A549 (cell line): ENCODE measurements around the gene CHRND. TPM values are rescaled to one million over a fixed set of nuclear protein-coding genes. Genes with fewer than 3 reads are reported as not detected.

ENCODE experiments used
- ATAC-seq, 2 experiments: fragments of 200-7000 bp in 1 of 2; fragments of >200 bp in 1 of 2; cut with Nextera tagmentation in 1 of 2; cut with Tn5 transposase in 1 of 2; 3 replicates each; pipeline versions ENCODE4 v1.8.0 to v1.9.1; 2018 to 2020; ENCODE audit warnings: mild to moderate bottlenecking in 1 of 2, moderate library complexity in 1 of 2
- CTCF ChIA-PET: fragments of 300-600 bp; sonication (Branson Sonifier 250); formaldehyde crosslinking; extraction: SDS; loops from one replicate; lab custom pipeline; 2021; ENCODE audit warnings: antibody characterized with exemption, inconsistent platforms; lab: Yijun Ruan, JAX
- POLR2A ChIA-PET: fragments of 350-600 bp; formaldehyde crosslinking; extraction: SDS; loops from one replicate; lab custom pipeline; 2021; ENCODE audit warnings: antibody characterized with exemption, inconsistent platforms; lab: Yijun Ruan, JAX
- DNase-seq, 2 experiments: peaks; one replicate each; pipeline versions ENCODE4 v3.0.0 to v3.0.0-alpha.2; 2011 to 2016; ENCODE audit warnings: low read depth in 1 of 2, low spot score in 1 of 2
- FAIRE-seq: peaks from 2 replicates; lab custom pipeline; 2011; peaks lifted over from hg19 to GRCh38; lab: Jason Lieb, UNC
- H3K27ac ChIP-seq, 2 experiments: fragments of >200 bp; sonication (Bioruptor Twin); formaldehyde crosslinking; 3 replicates each; pipeline ENCODE4 v1.5.1; 2016 to 2017
- H3K4me1 ChIP-seq: fragments of >200 bp; sonication (Bioruptor Twin); formaldehyde crosslinking; 3 replicates; pipeline ENCODE4 v1.6.1; 2016
- H3K4me2 ChIP-seq: fragments of >200 bp; sonication (Bioruptor Twin); formaldehyde crosslinking; 3 replicates; pipeline ENCODE4 v1.6.1; 2016
- H3K4me3 ChIP-seq: fragments of >200 bp; sonication (Bioruptor Twin); formaldehyde crosslinking; 3 replicates; pipeline ENCODE4 v1.5.1; 2016
- H3K9me3 ChIP-seq: fragments of >200 bp; sonication (Bioruptor Twin); formaldehyde crosslinking; 3 replicates; pipeline ENCODE4 v1.6.1; 2016
- BCL3 ChIP-seq: fragments of >200 bp; sonication (Bioruptor Twin); formaldehyde crosslinking; IDR thresholded peaks from 3 replicates; pipeline ENCODE4 v1.6.1; 2016
- BHLHE40 ChIP-seq: IDR thresholded peaks from 2 replicates; pipeline ENCODE4 v1.6.1; 2012; ENCODE audit warnings: low read depth, low read length, inconsistent platforms
- CEBPB ChIP-seq, 2 experiments: fragments of >200 bp in 1 of 2; sonication (Bioruptor Twin) in 1 of 2; formaldehyde crosslinking in 1 of 2; IDR thresholded peaks; 2 replicates each; pipeline ENCODE4 v1.6.1; 2012 to 2016
- EHF ChIP-seq: fragments of 250-450 bp; sonication (Bioruptor Pico); IDR thresholded peaks from 2 replicates; pipeline ENCODE4 v1.5.0; 2020; ENCODE audit warnings: mild to moderate bottlenecking
- EHMT2 ChIP-seq: fragments of 200-600 bp; sonication (generic); IDR thresholded peaks from 2 replicates; pipeline ENCODE4 v1.6.1; 2016; ENCODE audit warnings: antibody characterized with exemption, low read depth, mild to moderate bottlenecking, moderate library complexity
- FOSB ChIP-seq: fragments of 250-450 bp; sonication (Bioruptor Pico); IDR thresholded peaks from 2 replicates; pipeline ENCODE4 v1.5.0; 2020; ENCODE audit warnings: mild to moderate bottlenecking, moderate library complexity
- FOSL2 ChIP-seq, 2 experiments: fragments of 450-650 bp in 1 of 2; fragments of >200 bp in 1 of 2; sonication (Bioruptor Twin) in 1 of 2; formaldehyde crosslinking; IDR thresholded peaks; 2 replicates each; pipeline versions ENCODE4 v1.5.0 to v1.6.1; 2016 to 2020; ENCODE audit warnings: mild to moderate bottlenecking in 1 of 2, moderate library complexity in 1 of 2
- GATA3 ChIP-seq: IDR thresholded peaks from 2 replicates; pipeline ENCODE4 v1.6.1; 2012; ENCODE audit warnings: borderline replicate concordance
- HES2 ChIP-seq: fragments of >200 bp; sonication (Bioruptor Twin); formaldehyde crosslinking; IDR thresholded peaks from 2 replicates; pipeline ENCODE4 v1.6.1; 2016
- HEYL ChIP-seq: fragments of 250-450 bp; sonication (Bioruptor Pico); IDR thresholded peaks from 2 replicates; pipeline ENCODE4 v1.8.0; 2021; ENCODE audit warnings: mild to moderate bottlenecking, moderate library complexity
- HOXA7 ChIP-seq: fragments of 250-450 bp; sonication (Bioruptor Pico); IDR thresholded peaks from 2 replicates; pipeline ENCODE4 v1.5.0; 2020; ENCODE audit warnings: mild to moderate bottlenecking, moderate library complexity
- JUNB ChIP-seq: fragments of >200 bp; sonication (Bioruptor Twin); formaldehyde crosslinking; IDR thresholded peaks from 2 replicates; pipeline ENCODE4 v1.6.1; 2016
- KDM1A ChIP-seq: fragments of 200-600 bp; sonication (generic); IDR thresholded peaks from 2 replicates; pipeline ENCODE4 v1.6.1; 2016; ENCODE audit warnings: low read depth, mild to moderate bottlenecking
- KDM5A ChIP-seq: fragments of 200-600 bp; sonication (generic); IDR thresholded peaks from 2 replicates; pipeline ENCODE4 v1.6.1; 2016; ENCODE audit warnings: antibody characterized with exemption, mild to moderate bottlenecking
- MYC ChIP-seq: IDR thresholded peaks from 2 replicates; pipeline ENCODE4 v1.6.1; 2012; ENCODE audit warnings: mild to moderate bottlenecking, inconsistent platforms, low read length, improper control_type of control experiment, borderline replicate concordance
- POLR2A ChIP-seq: IDR thresholded peaks from 2 replicates; pipeline ENCODE4 v1.6.1; 2012; ENCODE audit warnings: mild to moderate bottlenecking, low read length
- POLR2AphosphoS2 ChIP-seq: conservative IDR thresholded peaks from 2 replicates; pipeline ENCODE4 v1.6.1; 2012; ENCODE audit warnings: low read length, improper control_type of control experiment, inconsistent platforms
- RCOR1 ChIP-seq: fragments of 150-350 bp; IDR thresholded peaks from 2 replicates; pipeline ENCODE4 v1.6.1; 2014; ENCODE audit warnings: antibody characterized with exemption, low read length, low read depth
- SMC3 ChIP-seq: fragments of >200 bp; sonication (Bioruptor Twin); formaldehyde crosslinking; IDR thresholded peaks from 3 replicates; pipeline ENCODE4 v1.6.1; 2018; ENCODE audit warnings: inconsistent platforms
- ZC3H11A ChIP-seq: fragments of 450-650 bp; IDR thresholded peaks from 2 replicates; pipeline ENCODE4 v1.6.1; 2014; ENCODE audit warnings: antibody characterized with exemption, mild to moderate bottlenecking
- ZFP36 ChIP-seq: fragments of 450-650 bp; IDR thresholded peaks from 2 replicates; pipeline ENCODE4 v1.6.1; 2014; ENCODE audit warnings: borderline replicate concordance; ENCODE audit not compliant: partially characterized antibody
- WGBS: methylation state at CpG from one replicate; pipeline ENCODE4 v1.1.6; 2017; ENCODE audit errors: missing lambda C conversion rate; 5-methylcytosine and 5-hydroxymethylcytosine counted together
- polyA plus RNA-seq, 4 experiments: library from polyadenylated mRNA; depleted of rRNA in 3 of 4; stranded (reverse); fragments of >200 nt; fragmentation: RNase III in 1 of 4; extraction: RNeasy Plus Mini Kit Qiagen cat#74134 plus additional on column Dnase treatment in 1 of 4; gene quantifications; 2 replicates in 3 of 4; 3 replicates in 1 of 4; pipeline ENCODE4 v1.2.3, GENCODE V29; 2011 to 2017
- TF ChIP-seq, protein P1 (sequence below): fragments of 200-600 bp; sonication (generic); IDR thresholded peaks from 2 replicates; pipeline ENCODE4 v1.6.1; 2016; ENCODE audit warnings: antibody characterized with exemption, mild to moderate bottlenecking, moderate library complexity
- TF ChIP-seq, protein P2 (sequence below): IDR thresholded peaks from 2 replicates; pipeline ENCODE4 v1.6.1; 2012

CHRND gene
- polyA plus RNA-seq, 2 of the 4 experiments (the other 2 are of a cell fraction), result not detected

- TF ChIP-seq, protein P1, sequence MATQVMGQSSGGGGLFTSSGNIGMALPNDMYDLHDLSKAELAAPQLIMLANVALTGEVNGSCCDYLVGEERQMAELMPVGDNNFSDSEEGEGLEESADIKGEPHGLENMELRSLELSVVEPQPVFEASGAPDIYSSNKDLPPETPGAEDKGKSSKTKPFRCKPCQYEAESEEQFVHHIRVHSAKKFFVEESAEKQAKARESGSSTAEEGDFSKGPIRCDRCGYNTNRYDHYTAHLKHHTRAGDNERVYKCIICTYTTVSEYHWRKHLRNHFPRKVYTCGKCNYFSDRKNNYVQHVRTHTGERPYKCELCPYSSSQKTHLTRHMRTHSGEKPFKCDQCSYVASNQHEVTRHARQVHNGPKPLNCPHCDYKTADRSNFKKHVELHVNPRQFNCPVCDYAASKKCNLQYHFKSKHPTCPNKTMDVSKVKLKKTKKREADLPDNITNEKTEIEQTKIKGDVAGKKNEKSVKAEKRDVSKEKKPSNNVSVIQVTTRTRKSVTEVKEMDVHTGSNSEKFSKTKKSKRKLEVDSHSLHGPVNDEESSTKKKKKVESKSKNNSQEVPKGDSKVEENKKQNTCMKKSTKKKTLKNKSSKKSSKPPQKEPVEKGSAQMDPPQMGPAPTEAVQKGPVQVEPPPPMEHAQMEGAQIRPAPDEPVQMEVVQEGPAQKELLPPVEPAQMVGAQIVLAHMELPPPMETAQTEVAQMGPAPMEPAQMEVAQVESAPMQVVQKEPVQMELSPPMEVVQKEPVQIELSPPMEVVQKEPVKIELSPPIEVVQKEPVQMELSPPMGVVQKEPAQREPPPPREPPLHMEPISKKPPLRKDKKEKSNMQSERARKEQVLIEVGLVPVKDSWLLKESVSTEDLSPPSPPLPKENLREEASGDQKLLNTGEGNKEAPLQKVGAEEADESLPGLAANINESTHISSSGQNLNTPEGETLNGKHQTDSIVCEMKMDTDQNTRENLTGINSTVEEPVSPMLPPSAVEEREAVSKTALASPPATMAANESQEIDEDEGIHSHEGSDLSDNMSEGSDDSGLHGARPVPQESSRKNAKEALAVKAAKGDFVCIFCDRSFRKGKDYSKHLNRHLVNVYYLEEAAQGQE, result peak; percentile 48; the same call in 1 of the 2 replicates
- TF ChIP-seq GATA3, result peak; percentile 45; the same call in 1 of the 2 replicates
- no peak for TF ChIP-seq JUNB
- no peak for TF ChIP-seq ZC3H11A
- no peak for TF ChIP-seq POLR2AphosphoS2
- no peak for TF ChIP-seq EHF (CRISPR knock-in tag)
- peak; percentile 91 for TF ChIP-seq POLR2A
- TF ChIP-seq FOSL2 (IDR thresholded peaks at IDR 0.05), result no peak
- peak; percentile 5; the same call in 1 of the 2 replicates for TF ChIP-seq FOSL2 (CRISPR knock-in tag; IDR thresholded peaks at IDR 0.05)
- TF ChIP-seq EHMT2, result no peak
- no peak for TF ChIP-seq HOXA7 (CRISPR knock-in tag)
- TF ChIP-seq KDM1A, result no peak
- no peak for TF ChIP-seq FOSB (CRISPR knock-in tag)
- TF ChIP-seq BCL3, result peak; percentile 85; the same call in 2 of the 3 replicates
- no peak for TF ChIP-seq CEBPB (IDR thresholded peaks at IDR 0.05)
- 0 out of 2 replicates have a peak, but pooled peaks have one; percentile 25 for TF ChIP-seq BHLHE40
- no peak for TF ChIP-seq ZFP36
- TF ChIP-seq KDM5A, result peak; percentile 47; the same call in 1 of the 2 replicates
- no peak for TF ChIP-seq HEYL
- TF ChIP-seq, all 56 proteins: peak for 18
Observed at GRCh38 chr2:232550354-232551249, 24.6 kb downstream of the CHRND start, which contains the start of the genes EIF4E2 and TIGD1 (continued).

DNA sequence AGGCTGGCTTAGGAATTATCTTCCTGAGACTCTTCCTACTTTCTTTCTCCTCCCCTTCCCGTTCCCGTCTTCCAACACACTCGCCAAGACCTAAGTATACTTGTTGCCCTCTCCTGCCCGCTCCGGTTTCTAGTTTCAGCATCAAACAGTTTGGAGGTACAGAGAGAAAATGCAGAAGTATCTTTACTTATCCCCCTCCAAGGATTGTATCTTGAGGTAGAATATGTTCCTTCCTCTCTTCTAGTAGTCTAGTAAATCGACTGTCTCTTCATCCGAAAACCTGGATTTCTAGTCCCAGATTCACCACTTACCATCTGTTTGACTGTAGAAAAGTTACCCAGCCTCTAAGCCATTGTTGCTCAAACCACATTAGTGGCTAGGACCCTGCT is 25.3 kb downstream of the CHRND start:
- POLR2A ChIA-PET, result interaction anchor here (1.1 to 1.5 kb wide), 4 partner anchors 27 to 39 kb away, joined by 3 to 13 read pairs (median 4); no protein-coding TSS in a partner anchor
- no peaks in the 10 kb centered on the region for H3K9me3 ChIP-seq
- 1% methylated on average over 7 of the region's 7 CpGs for WGBS
- TF ChIP-seq, protein P2, sequence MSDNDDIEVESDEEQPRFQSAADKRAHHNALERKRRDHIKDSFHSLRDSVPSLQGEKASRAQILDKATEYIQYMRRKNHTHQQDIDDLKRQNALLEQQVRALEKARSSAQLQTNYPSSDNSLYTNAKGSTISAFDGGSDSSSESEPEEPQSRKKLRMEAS, result no peak
- TF ChIP-seq HES2, result no peak
- TF ChIP-seq, protein P1, result no peak
- no peak for TF ChIP-seq RCOR1
- no peak for TF ChIP-seq ZC3H11A
- TF ChIP-seq SMC3, result no peak
- no peak for TF ChIP-seq CEBPB (IDR thresholded peaks at IDR 0.05)
- TF ChIP-seq KDM5A, result no peak
- no peak for TF ChIP-seq MYC
- peaks cover 5% of the 10 kb centered on the region; the same call in 2 of the 3 replicates for H3K4me1 ChIP-seq
- H3K4me2 ChIP-seq, result peak overlapping the region; percentile 70
- CTCF ChIA-PET, result interaction anchor here (0.7 to 1.4 kb wide), 2 partner anchors 18 to 43 kb away, joined by 3 to 7 read pairs; no protein-coding TSS in a partner anchor
- H3K27ac ChIP-seq, result peak overlapping the region; percentile 99
- FAIRE-seq, result no peak
- peak in 1 of 2 experiments; percentile 45; a peak in 3 of 6 replicates for ATAC-seq
- DNase-seq, result no peak
- H3K4me3 ChIP-seq, result peak overlapping the region; percentile 95
